H1 (cell line): Measurements from ENCODE around the gene EXOSC5. TPM values are rescaled to one million over a fixed set of nuclear protein-coding genes. Genes with fewer than 3 reads are reported as not detected.

Experiments
- CTCF ChIA-PET: fragments of 300-600 bp; sonication (Branson Sonifier 250); formaldehyde crosslinking; loops from one replicate; lab custom pipeline; 2021; ENCODE audit not compliant: partially characterized antibody; lab: Charles Lee
- POLR2A ChIA-PET: fragments of 300-600 bp; sonication (Branson Sonifier 250); formaldehyde crosslinking; loops from one replicate; lab custom pipeline; 2021; ENCODE audit warnings: inconsistent platforms; ENCODE audit not compliant: partially characterized antibody; lab: Charles Lee
- DNase-seq, 2 experiments: peaks; one replicate each; pipeline versions ENCODE4 v3.0.0 to v3.0.0-alpha.2; 2010 to 2022; ENCODE audit warnings: low spot score in 2 of 2, low read depth in 1 of 2, mixed read lengths in 1 of 2
- FAIRE-seq: peaks from 2 replicates; lab custom pipeline; 2011; peaks lifted over from hg19 to GRCh38; lab: Jason Lieb, UNC
- H2AFZ ChIP-seq: 2 replicates; pipeline ENCODE4 v1.8.1; 2012; ENCODE audit warnings: low read length, inconsistent platforms
- H2AK5ac ChIP-seq: 2 replicates; pipeline ENCODE4 v1.6.1; 2013; ENCODE audit warnings: low read depth, low read length
- H2BK120ac ChIP-seq: replicated peaks from 2 replicates; pipeline ENCODE3; 2013; ENCODE audit warnings: low read depth, low read length, inconsistent platforms
- H2BK12ac ChIP-seq: 2 replicates; pipeline ENCODE4 v1.6.1; 2013; ENCODE audit warnings: low read depth, low read length
- H2BK15ac ChIP-seq: 2 replicates; pipeline ENCODE4 v1.6.1; 2013; ENCODE audit warnings: low read length
- H2BK20ac ChIP-seq: 2 replicates; pipeline ENCODE4 v1.6.1; 2013; ENCODE audit warnings: low read length
- H2BK5ac ChIP-seq: 2 replicates; pipeline ENCODE4 v1.6.1; 2013; ENCODE audit warnings: low read depth, low read length
- H3K14ac ChIP-seq: 2 replicates; pipeline ENCODE4 v1.6.1; 2013; ENCODE audit warnings: inconsistent platforms; ENCODE audit not compliant: insufficient read length
- H3K18ac ChIP-seq: 2 replicates; pipeline ENCODE4 v1.6.1; 2013; ENCODE audit warnings: low read length; ENCODE audit errors: extremely low read depth
- H3K23ac ChIP-seq: 2 replicates; pipeline ENCODE4 v1.6.1; 2013; ENCODE audit warnings: inconsistent platforms; ENCODE audit not compliant: insufficient read length
- H3K23me2 ChIP-seq: 2 replicates; pipeline ENCODE4 v1.6.1; 2013; ENCODE audit warnings: low read depth, low read length
- H3K27ac ChIP-seq: 2 replicates; pipeline ENCODE4 v1.6.1; 2011; ENCODE audit warnings: low read depth, low read length, inconsistent platforms
- H3K27me3 ChIP-seq, 4 experiments: replicated peaks in 1 of 4; 1 replicate in 1 of 4; 2 replicates in 3 of 4; pipeline versions ENCODE4 v1.6.1 to v1.8.1; 2011 to 2013; ENCODE audit warnings: low read length in 3 of 4, mild to moderate bottlenecking in 3 of 4, inconsistent platforms in 2 of 4, mixed read lengths in 2 of 4, moderate library complexity in 1 of 4; ENCODE audit not compliant: control insufficient read depth in 3 of 4, insufficient read depth in 3 of 4; ENCODE audit errors: extremely low read depth in 1 of 4
- H3K36me3 ChIP-seq, 4 experiments: 2 replicates each; pipeline versions ENCODE4 v1.6.1 to v1.8.1; 2011 to 2013; ENCODE audit warnings: mild to moderate bottlenecking in 4 of 4, low read length in 3 of 4, moderate library complexity in 2 of 4, control low read depth in 1 of 4, inconsistent platforms in 1 of 4; ENCODE audit not compliant: insufficient read depth in 4 of 4, control insufficient read depth in 2 of 4
- H3K4ac ChIP-seq: replicated peaks from 2 replicates; pipeline ENCODE3; 2013; ENCODE audit warnings: low read length, low read depth, mixed read lengths, inconsistent platforms; ENCODE audit not compliant: insufficient read length
- H3K4me1 ChIP-seq, 4 experiments: replicated peaks in 1 of 4; 1 replicate in 1 of 4; 2 replicates in 3 of 4; pipeline versions ENCODE4 v1.6.1 to v1.8.1; 2011 to 2013; ENCODE audit warnings: low read length in 3 of 4, inconsistent platforms in 2 of 4, mixed read lengths in 1 of 4; ENCODE audit not compliant: insufficient read depth in 4 of 4, control insufficient read depth in 3 of 4
- H3K4me2 ChIP-seq, 2 experiments: 2 replicates each; pipeline versions ENCODE4 v1.6.1 to v1.8.1; 2011 to 2013; ENCODE audit warnings: low read depth in 2 of 2, low read length in 2 of 2, control low read depth in 1 of 2, inconsistent platforms in 1 of 2, mild to moderate bottlenecking in 1 of 2; ENCODE audit not compliant: insufficient read depth in 1 of 2
- H3K4me3 ChIP-seq, 4 experiments: fragments of 200-600, 300-600 bp in 1 of 4; sonication (generic), shearing (Covaris generic), sonication (Bioruptor Twin) in 1 of 4; 2 replicates each; pipeline versions ENCODE4 v1.5.1 to v1.8.1; 2011 to 2016; ENCODE audit warnings: low read length in 4 of 4, low read depth in 3 of 4, control low read depth in 2 of 4, inconsistent platforms in 2 of 4, mild to moderate bottlenecking in 2 of 4, mixed read lengths in 1 of 4, moderate library complexity in 1 of 4; ENCODE audit not compliant: insufficient read depth in 2 of 4; ENCODE audit errors: extremely low read depth in 1 of 4
- H3K56ac ChIP-seq: replicated peaks from 2 replicates; pipeline ENCODE3; 2013; ENCODE audit warnings: low read depth, mild to moderate bottlenecking, mixed read lengths, low read length, inconsistent platforms; ENCODE audit not compliant: insufficient read length
- H3K79me1 ChIP-seq: 2 replicates; pipeline ENCODE4 v1.6.1; 2013; ENCODE audit warnings: low read depth, low read length, control low read depth
- H3K79me2 ChIP-seq, 2 experiments: 2 replicates each; pipeline versions ENCODE4 v1.6.1 to v1.8.1; 2012 to 2013; ENCODE audit warnings: low read length in 2 of 2, mild to moderate bottlenecking in 2 of 2, inconsistent platforms in 1 of 2; ENCODE audit not compliant: insufficient read depth in 2 of 2, control insufficient read depth in 1 of 2
- H3K9ac ChIP-seq, 4 experiments: replicated peaks in 1 of 4; 1 replicate in 1 of 4; 2 replicates in 3 of 4; pipeline versions ENCODE4 v1.6.1 to v1.8.1; 2011 to 2013; ENCODE audit warnings: low read depth in 3 of 4, low read length in 3 of 4, control low read depth in 2 of 4, mild to moderate bottlenecking in 2 of 4, moderate library complexity in 2 of 4, inconsistent platforms in 1 of 4; ENCODE audit errors: extremely low read depth in 1 of 4
- H3K9me3 ChIP-seq, 2 experiments: 2 replicates each; pipeline versions ENCODE4 v1.6.1 to v1.8.1; 2012 to 2013; ENCODE audit warnings: mild to moderate bottlenecking in 2 of 2, moderate library complexity in 2 of 2, control low read depth in 1 of 2, inconsistent platforms in 1 of 2, low read depth in 1 of 2, low read length in 1 of 2, mixed read lengths in 1 of 2; ENCODE audit not compliant: insufficient read depth in 2 of 2
- H4K20me1 ChIP-seq, 2 experiments: replicated peaks in 1 of 2; 2 replicates each; pipeline versions ENCODE3 to v1.8.1; 2011 to 2013; ENCODE audit warnings: inconsistent platforms in 2 of 2, low read length in 2 of 2, mild to moderate bottlenecking in 1 of 2; ENCODE audit not compliant: insufficient read depth in 2 of 2, control insufficient read depth in 1 of 2
- H4K5ac ChIP-seq: 2 replicates; pipeline ENCODE4 v1.6.1; 2013; ENCODE audit warnings: low read length, low read depth, mixed read lengths, inconsistent platforms; ENCODE audit not compliant: insufficient read length
- H4K8ac ChIP-seq: 2 replicates; pipeline ENCODE4 v1.8.0; 2013; ENCODE audit warnings: mild to moderate bottlenecking, moderate library complexity, low read length, inconsistent platforms; ENCODE audit not compliant: insufficient read depth; ENCODE audit errors: extremely low read depth
- H4K91ac ChIP-seq: replicated peaks from 2 replicates; pipeline ENCODE3; 2013; ENCODE audit warnings: low read length, mixed read lengths, inconsistent platforms; ENCODE audit not compliant: insufficient read length
- ATF3 ChIP-seq: IDR thresholded peaks from 2 replicates; pipeline ENCODE4 v1.6.1; 2011; ENCODE audit warnings: low read depth, mild to moderate bottlenecking, low read length; ENCODE audit not compliant: insufficient read depth
- CREB1 ChIP-seq: IDR thresholded peaks from 2 replicates; pipeline ENCODE4 v1.6.1; 2012; ENCODE audit warnings: inconsistent platforms
- EZH2 ChIP-seq: fragments of 200-600 bp; sonication (generic); IDR thresholded peaks from 2 replicates; pipeline ENCODE4 v1.7.1; 2012; ENCODE audit warnings: low read depth, mild to moderate bottlenecking, moderate library complexity, low read length, inconsistent platforms; ENCODE audit not compliant: severe bottlenecking
- GABPA ChIP-seq: IDR thresholded peaks from 2 replicates; pipeline ENCODE4 v1.6.1; 2011; ENCODE audit warnings: mild to moderate bottlenecking, low read length, moderate library complexity, borderline replicate concordance; ENCODE audit not compliant: insufficient read depth
- GTF2F1 ChIP-seq: IDR thresholded peaks from 2 replicates; pipeline ENCODE4 v1.6.1; 2012; ENCODE audit warnings: low read depth, low read length, improper control_type of control experiment, borderline replicate concordance
- HDAC2 ChIP-seq, 2 experiments: fragments of 300-600 bp in 1 of 2; sonication (generic) in 1 of 2; IDR thresholded peaks; 2 replicates each; pipeline ENCODE4 v1.6.1; 2011 to 2012; ENCODE audit warnings: low read depth in 2 of 2, low read length in 2 of 2, mild to moderate bottlenecking in 2 of 2, moderate library complexity in 2 of 2, borderline replicate concordance in 1 of 2, inconsistent platforms in 1 of 2
- JUN ChIP-seq: IDR thresholded peaks from 2 replicates; pipeline ENCODE4 v1.6.1; 2011; ENCODE audit warnings: low read depth, mild to moderate bottlenecking, improper control_type of control experiment, low read length
- JUND ChIP-seq: IDR thresholded peaks from 2 replicates; pipeline ENCODE4 v1.6.1; 2011; ENCODE audit warnings: mild to moderate bottlenecking, improper control_type of control experiment, low read length
- KDM1A ChIP-seq: fragments of 200-600, 300-600 bp; sonication (generic); IDR thresholded peaks from 2 replicates; pipeline ENCODE4 v1.7.1; 2016; ENCODE audit warnings: mild to moderate bottlenecking, low read length, borderline replicate concordance
- POU5F1 ChIP-seq: IDR thresholded peaks from 2 replicates; pipeline ENCODE4 v1.6.1; 2011; ENCODE audit warnings: low read depth, mild to moderate bottlenecking, low read length, moderate library complexity
- SIN3A ChIP-seq, 2 experiments: IDR thresholded peaks in 1 of 2; conservative IDR thresholded peaks in 1 of 2; 2 replicates each; pipeline ENCODE4 v1.6.1; 2011 to 2012; ENCODE audit warnings: low read length in 2 of 2, improper control_type of control experiment in 1 of 2, low read depth in 1 of 2, mild to moderate bottlenecking in 1 of 2
- TAF1 ChIP-seq: IDR thresholded peaks from 2 replicates; pipeline ENCODE4 v1.6.1; 2011; ENCODE audit warnings: mild to moderate bottlenecking, low read depth, low read length
- ZNF274 ChIP-seq: IDR thresholded peaks from 2 replicates; pipeline ENCODE4 v1.7.0; 2012; ENCODE audit warnings: low read length, borderline replicate concordance; ENCODE audit errors: extremely low read depth
- WGBS, 2 experiments: shearing (Covaris generic) in 1 of 2; methylation state at CpG; one replicate each; pipeline versions ENCODE4 v1.1.6 to v1.1.7; 2013 to 2015; ENCODE audit warnings: low lambda C conversion rate in 2 of 2, mixed read lengths in 2 of 2, inconsistent platforms in 1 of 2, low coverage in 1 of 2, missing lambda C conversion rate in 1 of 2; ENCODE audit not compliant: insufficient replicate concordance in 2 of 2, insufficient coverage in 1 of 2, insufficient read length in 1 of 2; ENCODE audit errors: extremely low coverage in 1 of 2, missing lambda C conversion rate in 1 of 2; 5-methylcytosine and 5-hydroxymethylcytosine counted together
- polyA plus RNA-seq, 7 experiments: library from polyadenylated mRNA; depleted of rRNA in 3 of 7; stranded (reverse) in 5 of 7; unstranded in 2 of 7; fragments of >200 nt in 5 of 7; fragments of 200-250 nt in 2 of 7; gene quantifications; 1 replicate in 5 of 7; 2 replicates in 1 of 7; 4 replicates in 1 of 7; pipeline versions ENCODE4 v1.2.1 to v1.2.3, GENCODE V29; 2011 to 2013; ENCODE audit warnings: missing spikeins in 2 of 7, mixed read lengths in 2 of 7
- total RNA-seq: library from RNA; stranded (reverse); fragmentation: NEBNext Ultra II Directional; extraction: Animal tissue kit (Norgen Biotek cat#: 25700); gene quantifications from 2 replicates; pipeline ENCODE4 v1.2.1, GENCODE V29; 2021

EXOSC5 gene
- total and polyA plus RNA-seq, 2 of the 8 experiments (the other 6 are each of a cell fraction or from before 2014, with no cell fraction given): 56.2 to 92.8 TPM

DNA sequence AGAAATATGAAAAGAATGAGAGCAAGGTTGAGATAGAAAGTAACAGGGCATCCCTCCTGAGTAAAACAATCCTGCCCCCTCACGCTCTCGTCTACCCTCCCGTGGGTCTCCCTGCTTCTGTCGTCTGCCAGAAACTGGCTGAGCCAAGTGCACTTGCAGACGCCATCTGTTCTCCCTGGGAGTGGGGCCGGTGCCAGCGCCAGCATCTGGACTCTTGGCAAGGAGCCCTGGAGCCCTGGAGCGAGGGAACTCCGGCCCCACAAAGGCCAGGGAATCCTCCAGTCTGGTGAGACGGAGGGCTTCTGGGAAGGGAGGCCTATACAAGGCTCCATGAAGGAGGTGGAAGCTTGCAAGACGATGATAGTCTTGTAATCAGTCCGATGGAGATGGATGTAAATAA lies 23.2 kb downstream of the EXOSC5 start:
- Histone ChIP-seq H3K4me2 (no peak overlapping the region), H4K5ac (no peak overlapping the region), H3K9me3 (no peaks in the 10 kb centered on the region), H3K18ac (no peak overlapping the region), H3K79me2 (no peaks in the 10 kb centered on the region), H2BK5ac (no peak overlapping the region), H3K4me3 (no peak overlapping the region), H2BK20ac (no peak overlapping the region), H2AK5ac (no peak overlapping the region), H2AFZ (no peak overlapping the region), H3K56ac (no peak overlapping the region), H3K4me1 (peaks cover 0 to 5% (median 4%) of the 10 kb centered on the region in 4 experiments; a peak in 5 of 7 replicates), H3K79me1 (no peaks in the 10 kb centered on the region), H3K23me2 (peaks cover 12% of the 10 kb centered on the region), H4K20me1 (no peaks in the 10 kb centered on the region), H3K4ac (no peak overlapping the region), H2BK15ac (no peak overlapping the region), H3K27me3 (peaks cover 0 to 9% (median 2%) of the 10 kb centered on the region in 4 experiments; a peak in 4 of 7 replicates), H3K9ac (no peak overlapping the region), H3K36me3 (no peaks in the 10 kb centered on the region), H2BK120ac (no peak overlapping the region), H3K23ac (no peak overlapping the region), H3K14ac (no peak overlapping the region), H2BK12ac (no peak overlapping the region), H4K8ac (peak overlapping the region; percentile 28), H3K27ac (no peak overlapping the region), H4K91ac (no peak overlapping the region)
- POLR2A ChIA-PET: interaction anchor here (1.5 to 2.2 kb wide), 2 partner anchors 8 to 10 kb away, joined by 3 to 8 read pairs; partner anchors contain the start of gene B9D2
- DNase-seq (no peak), FAIRE-seq (no peak)
- CTCF ChIA-PET: interaction anchor here (1.8 kb wide), 1 partner anchor 10 kb away, joined by 4 read pairs; the partner anchor contains the start of gene B9D2
- WGBS, 2 experiments: 92% methylated on average over 12 of the region's 12 CpGs; no CpG with 5 or more reads in 1 of the 2 experiments
- TF ChIP-seq POU5F1 (no peak), TAF1 (no peak), ZNF274 (no peak), GTF2F1 (no peak), JUN (no peak), CREB1 (no peak), KDM1A (no peak), SIN3A (conservative IDR thresholded peaks at IDR 0.05 in 1 of 2, IDR thresholded peaks at IDR 0.05 in 1 of 2; ENCODE audit: low read depth in 1 of 2, low read length in 2 of 2) (no peak), EZH2 (no peak), ATF3 (no peak), GABPA (no peak), HDAC2 (IDR thresholded peaks at IDR 0.05; ENCODE audit: borderline replicate concordance in 1 of 2, low read depth in 2 of 2, low read length in 2 of 2) (no peak), JUND (no peak)
